Pons (tissue), 1 donor: Measurements from ENCODE around the gene WDR73.
A peak's percentile ranks its signal among the peaks of the same experiment; 100 is the strongest.
"Not testable (repeated sequence)": the region's sequence is repeated elsewhere in the genome, so short reads cannot be mapped to it uniquely, and the experiment has no call there.

Experiments used
- DNase-seq: peaks from one replicate; pipeline ENCODE4 v3.0.0-alpha.2; 2016; ENCODE audit warnings: low spot score

The WDR73 gene

DNA sequence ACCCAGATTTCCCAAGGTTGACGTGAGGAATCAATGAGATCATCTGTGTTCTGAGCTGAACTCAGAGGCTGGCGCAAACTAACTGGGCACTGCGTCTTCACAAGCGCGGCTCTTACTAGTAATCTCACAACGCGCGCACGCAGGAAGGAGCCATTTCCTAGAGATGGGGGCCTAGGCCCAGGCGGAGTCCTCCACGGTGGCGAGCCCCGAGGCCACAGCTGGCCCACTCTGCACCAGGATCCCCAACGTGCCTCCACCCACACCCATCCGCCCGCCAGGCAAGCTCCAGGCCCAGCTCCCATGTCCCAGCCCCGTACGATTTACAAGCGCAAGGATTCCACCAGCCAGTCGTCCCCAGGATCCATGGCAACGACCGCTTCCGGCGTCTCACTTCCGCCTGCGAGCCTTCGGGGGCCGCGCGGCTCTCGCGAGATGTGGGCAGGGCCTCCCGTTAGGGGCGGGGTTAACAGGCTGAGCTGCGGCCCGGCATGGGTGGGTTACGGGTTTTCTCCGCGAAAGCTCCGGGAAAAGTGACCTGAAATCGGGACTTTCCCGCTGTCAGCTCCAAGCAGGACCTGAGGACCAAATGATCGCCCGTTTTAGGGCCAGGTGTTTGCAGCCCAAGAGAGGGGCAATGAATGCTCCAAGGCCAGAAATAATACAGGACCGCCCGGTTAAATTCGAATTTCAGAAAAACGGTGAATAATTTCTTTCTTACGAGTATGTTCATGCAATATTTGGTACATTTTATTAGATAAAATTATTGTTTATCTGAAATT, at the start of gene WDR73:
Gene WDR73, minus strand, starts transcription at position 374 of the 779 bp plus-strand sequence. Its CDS starts 9 bp downstream, at position 365.
- peak; percentile 98 for DNase-seq

DNA sequence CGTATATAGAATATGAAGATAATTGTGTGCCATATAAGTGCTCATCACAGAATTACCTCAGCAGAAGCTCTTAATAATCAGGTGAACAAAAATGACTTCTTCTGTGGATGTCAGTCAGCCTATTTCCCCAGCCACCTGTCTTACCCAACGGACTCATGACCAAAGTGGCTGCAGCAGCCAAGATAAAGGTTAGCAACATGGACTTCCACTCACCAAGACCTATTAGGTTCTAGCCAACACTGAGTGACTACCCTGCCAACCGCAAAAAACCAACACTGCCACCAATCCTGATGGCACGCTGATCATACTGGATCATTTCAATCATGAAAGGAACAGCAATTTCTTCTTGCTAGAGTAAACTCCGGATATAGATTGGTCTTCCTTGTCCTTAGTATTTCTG, 49.7 kb upstream of the WDR73 start:
- no peak for DNase-seq

DNA sequence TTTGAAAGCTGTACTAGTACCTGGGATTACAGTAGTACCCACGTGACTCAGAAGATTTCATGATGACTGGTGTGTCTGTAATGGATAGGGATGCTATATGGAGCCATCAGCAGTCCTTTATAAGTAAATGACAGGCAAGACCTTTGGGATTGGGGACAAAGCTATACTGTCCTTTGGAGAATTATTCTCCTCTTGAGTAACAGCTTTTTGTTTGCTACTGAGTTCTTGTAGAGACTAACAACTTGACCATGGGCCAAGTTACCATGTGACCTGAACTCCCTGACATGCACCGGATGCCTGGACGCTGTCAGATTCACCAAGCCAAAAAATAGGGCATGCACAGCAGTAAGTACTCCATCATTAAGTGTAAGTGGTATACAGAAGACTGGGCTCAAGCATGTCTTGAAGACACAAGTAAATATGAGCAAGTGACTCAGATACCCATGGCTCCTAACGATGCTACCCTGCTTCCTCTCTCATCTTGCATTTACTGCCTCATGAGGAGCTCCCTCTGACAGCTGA, 48.9 kb upstream of the WDR73 start:
- peak; percentile 79 for DNase-seq

DNA sequence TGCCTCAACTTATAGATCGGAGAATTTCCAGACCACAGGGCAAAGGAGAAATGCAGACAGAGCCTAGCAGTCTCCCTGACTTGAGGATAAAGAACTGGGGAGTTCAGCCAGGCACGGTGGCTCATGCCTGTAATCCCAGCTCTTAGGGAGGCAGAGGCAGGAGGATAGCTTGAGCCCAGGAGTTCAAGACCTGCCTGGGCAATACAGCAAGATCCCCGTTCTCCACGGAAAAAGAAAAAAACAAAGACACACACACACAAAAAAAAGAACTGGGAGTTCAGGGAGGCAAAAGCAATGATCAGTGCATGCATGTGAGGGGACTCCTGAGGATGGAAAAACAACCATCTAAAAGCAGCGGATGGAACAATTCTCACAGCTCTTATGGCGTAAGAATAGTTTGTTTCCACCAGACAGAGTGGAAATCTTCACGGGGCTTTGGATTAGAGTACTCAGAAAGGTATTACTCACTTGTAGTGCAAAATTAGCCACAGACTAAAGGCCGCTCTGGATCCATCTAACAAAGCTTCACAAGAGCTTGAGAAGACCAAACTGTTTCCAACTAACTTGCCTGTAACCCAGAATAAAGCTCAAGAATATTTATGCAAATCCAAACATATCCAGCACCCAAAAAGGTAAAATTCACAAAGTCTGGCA, 45.6 kb upstream of the WDR73 start:
- no peak for DNase-seq

DNA sequence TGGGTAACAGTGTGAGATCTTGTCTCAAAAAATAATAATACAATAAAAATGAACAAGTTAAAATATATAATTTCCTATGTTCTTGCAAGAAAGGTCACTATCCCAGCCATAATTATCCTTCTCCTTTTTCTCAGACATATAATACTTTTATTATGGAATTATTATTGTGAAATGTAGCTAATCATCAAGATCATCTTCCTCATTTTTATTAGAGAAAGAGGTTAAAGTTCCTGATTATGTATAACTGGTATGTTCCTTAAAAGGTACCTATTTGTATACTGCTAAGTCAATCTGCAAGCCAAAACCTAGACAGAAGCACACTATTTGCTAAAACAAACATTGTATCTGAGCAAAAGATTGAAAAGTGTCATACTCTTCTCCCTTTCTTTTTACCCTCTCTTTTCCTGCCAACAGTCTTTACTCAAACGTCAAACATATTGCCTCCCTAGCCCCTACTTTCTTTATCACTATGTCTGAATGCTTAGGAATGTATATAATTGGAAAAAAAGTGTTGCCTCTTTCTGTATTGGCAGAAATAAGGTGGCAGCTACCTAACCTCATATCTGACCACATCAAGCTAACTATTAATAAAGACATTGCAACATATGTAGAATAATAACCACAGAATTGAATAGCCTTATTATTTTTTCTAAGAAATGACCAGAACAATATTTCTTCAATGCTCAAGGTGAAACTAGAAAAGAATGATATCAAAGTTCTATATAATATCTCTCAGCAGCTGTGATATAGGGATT, 43.3 kb upstream of the WDR73 start:
- DNase-seq: no peak

DNA sequence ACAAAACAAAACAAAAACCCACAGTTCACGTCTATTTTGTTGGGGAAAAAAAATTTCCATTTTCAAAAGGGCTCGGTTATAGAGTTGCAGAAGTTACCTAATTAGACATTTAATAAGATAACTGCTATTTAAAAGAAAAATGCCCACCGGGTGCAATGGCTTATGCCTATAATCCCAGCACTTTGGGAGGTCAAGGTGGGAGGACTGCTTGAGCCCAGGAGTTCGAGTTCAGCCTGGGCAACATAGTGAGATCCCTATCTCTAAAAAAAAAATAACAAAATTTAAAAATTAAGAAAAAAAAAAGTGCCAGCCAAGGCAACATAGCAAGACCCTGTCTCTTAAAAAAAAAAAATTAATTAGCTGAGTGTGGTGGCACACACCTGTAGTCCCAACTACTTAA, 42.7 kb upstream of the WDR73 start:
- DNase-seq: no peak

DNA sequence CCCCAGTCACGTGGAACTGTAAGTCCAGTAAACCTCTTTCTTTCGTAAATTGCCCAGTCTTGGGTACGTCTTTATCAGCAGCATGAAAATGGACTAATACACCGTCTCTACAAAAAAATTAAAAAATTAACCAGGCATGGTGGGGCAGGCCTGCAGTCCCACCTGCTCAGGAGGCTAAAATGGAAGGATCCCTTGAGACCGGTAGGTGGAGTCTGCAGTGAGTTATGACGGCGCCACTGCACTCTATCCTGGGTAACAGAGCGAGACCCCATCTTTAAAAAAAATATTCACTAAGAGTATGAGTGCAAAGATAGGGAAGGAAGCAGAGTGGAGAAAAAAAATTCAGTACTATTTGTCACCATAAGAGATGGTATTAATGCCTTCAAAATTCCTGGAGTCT, 36.3 kb upstream of the WDR73 start:
- DNase-seq: no peak

DNA sequence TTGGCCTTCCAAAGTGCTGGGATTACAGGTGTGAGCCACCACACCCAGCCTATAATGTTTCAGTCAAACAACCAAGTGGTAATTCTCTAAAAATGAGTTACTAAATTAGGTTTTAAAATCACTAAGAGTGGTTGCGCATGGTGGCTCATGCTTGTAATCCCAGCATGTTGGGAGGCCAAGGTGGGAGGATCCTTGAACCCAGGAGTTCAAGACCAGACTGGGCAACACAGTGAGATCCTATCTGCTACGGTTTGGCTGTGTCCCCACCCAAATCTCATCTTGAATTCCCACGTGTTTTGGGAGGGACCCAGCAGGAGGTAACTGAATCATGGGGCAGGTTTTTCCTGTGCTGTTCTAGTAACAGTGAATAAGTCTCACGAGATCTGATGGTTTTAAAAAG, 35.8 kb upstream of the WDR73 start:
- DNase-seq: no peak

DNA sequence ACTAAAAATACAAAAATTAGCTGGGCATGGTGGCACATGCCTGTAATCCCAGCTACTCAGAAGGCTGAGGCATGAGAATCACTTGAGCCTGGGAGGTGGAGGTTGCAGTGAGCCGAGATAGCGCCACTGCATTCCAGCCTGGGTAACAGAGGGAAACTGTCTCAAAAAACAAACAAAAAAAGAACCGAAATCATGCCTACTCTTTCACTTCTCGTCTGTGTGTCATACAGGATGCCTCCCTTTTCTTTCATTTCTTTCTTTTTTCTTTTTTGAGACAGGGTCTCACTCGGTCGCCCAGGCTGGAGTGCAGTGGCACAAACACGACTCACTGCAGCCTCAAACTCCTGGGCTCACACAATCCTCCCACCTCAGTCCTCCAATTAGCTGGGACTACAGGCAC, 32.4 kb upstream of the WDR73 start:
- DNase-seq: not testable (repeated sequence)

DNA sequence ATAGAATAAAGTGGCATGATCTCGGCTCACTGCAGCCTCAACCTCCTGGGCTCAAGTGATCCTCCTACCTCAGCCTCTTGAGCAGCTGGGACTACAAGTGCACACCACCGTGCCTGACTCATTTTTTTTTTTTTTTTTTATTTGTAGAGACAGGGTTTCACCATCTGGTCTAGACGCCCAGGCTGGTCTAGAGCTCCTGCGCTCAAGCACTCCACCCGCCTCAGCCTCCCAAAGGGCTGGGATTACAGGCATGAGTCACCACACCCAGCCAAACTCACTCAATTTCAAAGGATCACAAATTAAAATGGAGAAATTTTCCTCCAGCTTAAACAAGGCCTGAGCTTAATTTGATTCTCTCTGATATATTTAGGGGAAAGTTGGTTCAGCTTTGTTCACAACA, 31.2 kb upstream of the WDR73 start:
- DNase-seq: no peak

DNA sequence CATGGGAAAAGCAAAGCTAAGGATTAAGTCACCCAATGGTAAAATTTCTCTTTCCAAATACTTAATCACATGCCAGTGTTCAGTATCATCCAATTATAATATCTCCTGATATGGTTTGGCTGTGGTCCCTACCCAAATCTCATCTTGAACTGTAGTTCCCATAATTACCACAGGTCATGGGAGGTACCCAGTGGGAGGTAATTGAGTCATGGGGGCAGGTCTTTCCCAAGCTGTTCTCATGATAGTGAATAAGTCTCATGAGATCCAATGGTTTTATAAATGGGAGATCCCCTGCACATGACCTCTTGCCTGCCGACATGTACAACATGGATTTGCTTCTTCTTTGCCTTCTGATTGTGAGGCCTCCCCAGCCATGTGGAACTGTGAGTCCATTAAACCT, 30.0 kb upstream of the WDR73 start:
- DNase-seq: no peak

DNA sequence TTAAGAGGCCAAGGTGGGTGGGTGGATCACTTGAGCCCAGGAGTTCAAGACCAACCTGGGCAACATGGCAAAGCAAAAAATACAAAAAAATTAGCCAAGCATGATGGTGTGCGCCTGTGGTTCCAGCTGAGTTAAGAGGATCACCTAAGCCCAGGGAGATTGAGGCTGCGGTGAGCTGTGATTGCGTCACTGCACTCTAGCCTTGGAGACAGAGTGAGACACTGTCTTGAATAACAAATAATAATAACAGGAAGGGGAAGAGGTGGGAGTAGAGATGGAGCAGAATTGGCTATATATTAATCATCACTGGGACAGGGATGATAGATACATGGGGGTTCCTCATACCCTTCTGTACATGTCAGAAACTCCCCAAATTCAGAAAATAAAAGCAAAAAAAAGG, 27.7 kb upstream of the WDR73 start:
- no peak for DNase-seq

DNA sequence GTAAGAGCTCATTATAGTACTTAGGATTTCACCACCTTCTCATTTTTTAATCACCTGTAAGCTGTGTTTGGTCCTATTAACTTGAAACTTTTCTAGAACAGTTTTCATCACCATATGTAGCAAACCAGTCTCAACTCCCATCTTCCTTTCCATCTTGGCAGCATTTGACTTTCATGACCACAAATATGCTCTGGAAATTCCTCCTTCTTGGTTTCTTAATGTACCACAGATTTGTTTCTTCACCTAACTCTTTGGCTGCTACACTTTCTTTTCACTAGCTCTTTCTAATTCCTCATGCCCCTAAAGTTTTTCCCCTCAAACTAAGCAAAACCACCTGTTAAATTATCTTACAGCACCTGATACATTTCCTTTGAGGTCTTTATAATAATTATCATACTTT, 17.1 kb upstream of the WDR73 start:
- no peak for DNase-seq

DNA sequence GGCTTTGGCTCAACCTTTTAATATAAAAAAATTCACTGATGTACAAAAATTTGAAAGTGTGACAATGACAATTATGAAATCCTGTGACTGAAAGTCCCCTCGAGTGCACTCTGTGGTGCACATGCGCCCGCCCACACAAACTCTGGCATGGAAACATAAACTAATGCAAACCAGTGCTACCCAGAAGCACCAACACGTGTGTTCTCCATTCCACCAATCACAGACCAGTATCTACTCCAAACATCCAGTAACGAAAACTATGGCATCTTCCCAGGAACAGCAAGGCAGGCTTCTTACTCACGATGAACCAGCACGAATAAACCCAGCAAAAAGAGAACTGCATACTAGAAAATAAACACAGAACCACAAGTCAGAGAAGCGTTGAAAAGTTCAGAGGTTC, 15.6 kb upstream of the WDR73 start:
- no peak for DNase-seq

DNA sequence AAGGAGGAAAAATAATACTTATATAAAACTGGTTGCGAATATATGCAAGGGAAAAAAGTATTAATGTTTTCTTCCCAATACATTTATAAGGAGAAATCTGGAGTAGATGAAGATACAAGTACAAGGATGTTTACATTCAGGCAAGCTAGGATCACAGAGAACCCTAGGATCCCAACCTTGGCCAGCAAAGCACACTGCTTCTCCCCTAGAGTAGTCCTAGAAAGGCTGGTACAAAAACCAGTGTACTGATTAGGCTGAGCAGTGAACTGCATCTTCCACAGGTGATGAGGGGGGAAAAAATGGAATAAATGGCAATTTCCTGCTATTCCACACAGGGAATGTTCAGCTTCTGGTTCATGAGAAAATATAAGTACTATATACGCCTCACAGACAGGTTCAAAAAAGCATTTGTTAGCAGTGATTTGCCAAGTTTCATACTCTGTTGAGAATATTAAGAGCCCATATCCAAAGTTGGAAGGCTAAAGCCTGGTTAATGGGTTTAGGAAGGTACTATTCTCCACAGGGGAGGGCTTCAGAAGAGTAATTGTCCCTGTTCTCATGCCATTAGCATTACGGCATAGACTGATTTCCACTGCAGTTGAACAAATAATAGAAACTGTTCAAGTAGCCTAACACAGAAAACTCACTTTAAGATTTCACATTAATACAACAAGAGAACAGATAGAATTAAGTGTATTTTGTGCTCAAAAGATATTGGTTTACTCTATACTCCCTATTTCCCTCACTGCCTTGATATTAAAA, 14.3 kb upstream of the WDR73 start:
- no peak for DNase-seq

DNA sequence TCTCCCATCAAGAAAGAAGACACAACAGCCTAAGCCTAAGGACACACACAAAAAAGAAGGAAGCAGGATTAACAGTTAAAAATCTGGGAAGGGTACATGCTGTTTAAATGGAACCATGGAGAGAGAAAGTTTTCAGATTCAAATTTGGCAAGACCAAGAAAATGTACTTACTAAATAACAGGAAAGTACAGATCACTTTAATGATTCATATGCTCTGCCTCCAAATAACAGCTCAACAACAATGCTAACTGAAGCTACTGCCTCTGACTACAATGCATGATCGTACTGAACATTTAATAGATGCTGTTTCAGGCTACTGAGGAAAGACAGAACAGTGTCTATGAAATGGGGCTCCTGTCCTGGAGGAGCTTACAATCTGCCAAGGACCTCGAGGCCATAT, 12.3 kb upstream of the WDR73 start:
- no peak for DNase-seq

DNA sequence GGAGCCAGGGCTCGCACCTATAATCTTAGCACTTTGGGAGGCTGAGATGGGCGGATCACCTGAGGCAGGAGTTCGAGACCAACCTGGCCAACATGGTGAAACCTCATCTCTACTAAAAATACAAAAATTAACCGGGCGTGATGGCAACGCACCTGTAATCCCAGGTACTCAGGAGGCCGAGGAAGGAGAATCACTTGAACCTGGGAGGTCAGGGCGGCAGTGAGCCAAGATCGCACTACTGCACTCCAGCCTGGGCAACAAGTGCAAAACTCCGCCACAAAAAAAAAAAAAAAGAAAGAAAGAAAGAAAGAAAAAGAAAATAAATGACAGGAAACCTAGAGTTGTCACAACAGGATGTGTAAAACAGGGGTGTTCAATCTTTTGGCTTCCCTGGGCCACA, 6.9 kb upstream of the WDR73 start:
- DNase-seq: no peak

DNA sequence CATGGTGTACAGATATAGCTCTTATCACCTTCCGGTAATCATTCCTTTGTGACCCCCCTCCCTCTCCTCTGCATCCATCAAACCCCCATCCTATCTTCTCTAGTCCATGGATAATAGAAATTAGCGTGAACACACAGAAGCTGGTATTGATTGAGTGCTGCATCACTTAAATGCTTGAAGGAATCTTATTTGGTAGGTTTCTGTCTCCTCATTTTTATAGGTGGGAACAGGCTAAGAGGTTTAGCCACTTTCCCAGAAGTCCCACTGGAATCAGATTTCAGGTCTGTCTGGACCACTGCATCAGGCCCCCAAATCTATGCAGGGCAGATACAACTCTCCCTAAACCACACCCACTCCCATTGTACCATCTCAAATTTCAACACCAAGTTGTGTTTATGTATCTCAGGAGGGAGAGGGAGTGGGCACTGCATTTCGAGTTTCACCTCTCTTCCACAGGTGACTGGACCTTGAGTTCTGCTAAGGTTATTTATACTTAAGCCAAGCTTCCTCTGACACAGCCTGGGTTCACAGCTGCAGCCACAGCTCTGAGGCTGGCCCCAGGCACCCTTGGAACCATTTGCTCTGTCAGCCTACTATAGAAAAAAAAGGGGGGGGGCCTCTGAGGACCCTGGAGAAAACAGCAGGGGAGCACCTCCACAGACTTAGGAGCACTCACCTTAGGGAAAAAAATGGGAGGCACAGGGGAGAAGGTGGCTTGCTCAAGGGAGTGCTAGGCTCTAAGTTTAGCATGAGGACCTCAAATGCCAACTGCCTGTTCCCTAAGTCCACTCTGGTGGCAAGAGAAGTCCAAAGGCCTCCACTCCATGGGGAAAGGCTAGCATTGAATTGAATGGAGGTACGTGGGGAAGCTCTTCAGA, 6.1 kb upstream of the WDR73 start:
- DNase-seq: no peak

DNA sequence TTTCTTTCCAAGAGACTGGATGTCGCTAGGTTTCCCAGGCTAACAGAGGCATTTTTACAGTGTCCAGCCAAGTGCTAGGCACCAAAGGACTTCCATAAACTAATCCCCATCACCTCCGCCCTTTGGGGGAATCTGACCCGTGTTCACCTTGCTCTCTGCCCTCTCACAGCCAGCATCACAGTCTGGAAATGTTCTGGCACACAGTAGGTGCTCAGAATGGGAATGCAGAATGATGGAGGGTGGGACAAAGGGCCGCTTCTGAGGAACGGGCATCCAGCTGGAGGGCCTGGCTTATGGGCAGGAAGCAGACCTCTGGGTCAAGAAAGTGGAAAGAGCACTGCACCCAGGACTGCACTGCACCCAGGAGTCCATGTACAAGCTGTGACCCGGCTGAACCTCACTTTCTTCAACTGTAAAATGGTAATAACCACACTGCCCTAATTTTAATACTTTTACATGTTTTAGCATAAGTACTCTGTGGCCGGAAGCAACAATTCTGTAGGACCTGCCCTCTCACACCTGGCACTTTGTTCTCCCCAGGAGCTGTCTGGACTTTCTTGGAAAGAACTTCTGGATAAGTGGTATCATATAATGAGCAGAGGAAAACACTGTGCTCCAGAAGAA, 4.8 kb upstream of the WDR73 start:
- no peak for DNase-seq

DNA sequence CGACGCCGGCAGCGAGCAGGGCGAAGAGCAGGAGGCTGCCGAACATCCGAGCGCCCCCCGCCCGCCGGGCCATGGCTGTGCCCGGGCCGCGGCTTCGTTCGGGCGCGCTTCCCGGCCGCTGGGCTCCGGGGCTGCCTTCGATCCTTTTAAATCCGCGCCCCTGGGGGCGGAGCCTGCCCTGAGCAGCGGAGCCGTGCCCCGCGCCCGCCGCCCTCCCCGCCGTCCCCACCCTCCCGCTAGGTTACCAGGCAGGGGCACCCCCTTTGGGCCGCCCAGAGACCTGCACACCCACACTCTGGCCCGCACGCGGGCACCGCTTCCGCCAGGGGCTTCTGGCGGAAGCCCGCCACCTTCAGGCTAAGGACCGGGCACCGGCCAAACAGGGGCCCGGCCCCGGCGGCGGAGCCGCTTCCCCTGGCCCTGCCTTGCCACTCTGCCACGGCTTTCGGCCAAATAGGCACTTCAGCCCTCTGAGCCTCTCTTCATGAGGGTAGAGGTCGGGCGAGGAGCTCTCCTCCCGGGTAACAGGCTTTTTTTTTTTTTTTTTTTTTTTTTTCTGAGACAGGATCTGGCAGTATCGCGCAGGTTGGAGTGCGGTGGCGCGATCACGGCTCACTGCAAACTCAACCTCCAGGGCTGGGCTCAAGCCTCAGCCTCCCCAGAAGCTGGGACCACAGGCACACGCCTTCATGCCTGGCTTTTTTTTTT, 4.2 kb upstream of the WDR73 start, which contains the start of gene NMB:
Gene NMB, minus strand, starts transcription at position 120 of the 708 bp plus-strand sequence. Its CDS starts 47 bp downstream, at position 73.
- peak; percentile 59 for DNase-seq
